Neuronal stem cell (in vitro differentiated cells): ENCODE results near the gene KSR2.
A peak's percentile ranks its signal among the peaks of the same experiment; 100 is the strongest.

Experiments
- DNase-seq: peaks from one replicate; pipeline ENCODE4 v3.0.0-alpha.2; 2013; ENCODE audit warnings: low spot score
- H2AFZ ChIP-seq: one replicate; pipeline ENCODE4 v1.6.1; 2013; ENCODE audit warnings: mild to moderate bottlenecking, low read length, inconsistent platforms
- H2AK5ac ChIP-seq: 2 replicates; pipeline ENCODE4 v1.6.1; 2013; ENCODE audit warnings: low read depth, mild to moderate bottlenecking, inconsistent platforms, low read length, moderate library complexity, mixed read lengths
- H2BK120ac ChIP-seq: 2 replicates; pipeline ENCODE4 v1.6.1; 2013; ENCODE audit warnings: low read depth, mild to moderate bottlenecking, inconsistent platforms, low read length, moderate library complexity, mixed read lengths
- H2BK12ac ChIP-seq: one replicate; pipeline ENCODE4 v1.6.1; 2013; ENCODE audit warnings: low read length, inconsistent platforms
- H2BK15ac ChIP-seq: 2 replicates; pipeline ENCODE4 v1.6.1; 2013; ENCODE audit warnings: mild to moderate bottlenecking, low read length, inconsistent platforms, mixed read lengths
- H2BK5ac ChIP-seq: one replicate; pipeline ENCODE4 v1.6.1; 2013; ENCODE audit warnings: inconsistent platforms, mild to moderate bottlenecking, low read length, moderate library complexity
- H3K14ac ChIP-seq: one replicate; pipeline ENCODE4 v1.6.1; 2013; ENCODE audit warnings: low read length, inconsistent platforms
- H3K18ac ChIP-seq: 2 replicates; pipeline ENCODE4 v1.6.1; 2013; ENCODE audit warnings: low read length, inconsistent platforms
- H3K23ac ChIP-seq: 2 replicates; pipeline ENCODE4 v1.6.1; 2013; ENCODE audit warnings: low read depth, mild to moderate bottlenecking, mixed read lengths, low read length, inconsistent platforms; ENCODE audit not compliant: poor library complexity
- H3K27ac ChIP-seq: replicated peaks from 3 replicates; pipeline ENCODE4 v1.5.1; 2013; ENCODE audit warnings: low read length, inconsistent platforms
- H3K27me3 ChIP-seq, 3 experiments: 2 replicates each; pipeline ENCODE4 v1.6.1; 2013; ENCODE audit warnings: low read length in 3 of 3, mild to moderate bottlenecking in 2 of 3, inconsistent platforms in 1 of 3, low read depth in 1 of 3, mixed read lengths in 1 of 3, moderate library complexity in 1 of 3; ENCODE audit not compliant: control insufficient read depth in 3 of 3, insufficient read depth in 3 of 3
- H3K36me3 ChIP-seq, 2 donors: replicated peaks in 1 of 2; 2 replicates each; pipeline ENCODE4 v1.6.1; 2013; ENCODE audit warnings: low read length in 2 of 2; ENCODE audit not compliant: control insufficient read depth in 2 of 2, insufficient read depth in 2 of 2
- H3K4ac ChIP-seq: 2 replicates; pipeline ENCODE4 v1.6.1; 2013; ENCODE audit warnings: inconsistent platforms, mild to moderate bottlenecking, low read length, moderate library complexity
- H3K4me1 ChIP-seq, 2 donors: 1 replicate in 1 of 2; 2 replicates in 1 of 2; pipeline ENCODE4 v1.6.1; 2013; ENCODE audit warnings: low read length in 2 of 2, low read depth in 1 of 2; ENCODE audit not compliant: control insufficient read depth in 2 of 2, insufficient read depth in 1 of 2
- H3K4me2 ChIP-seq: one replicate; pipeline ENCODE4 v1.6.1; 2013; ENCODE audit warnings: mild to moderate bottlenecking, low read length, inconsistent platforms; ENCODE audit not compliant: insufficient read depth, poor library complexity, severe bottlenecking
- H3K4me3 ChIP-seq, 2 donors: 2 replicates each; pipeline ENCODE4 v1.5.1; 2013; ENCODE audit warnings: low read length in 2 of 2, mild to moderate bottlenecking in 2 of 2, inconsistent platforms in 1 of 2, moderate library complexity in 1 of 2
- H3K79me1 ChIP-seq: one replicate; pipeline ENCODE4 v1.6.1; 2013; ENCODE audit warnings: low read depth, mild to moderate bottlenecking, inconsistent platforms, low read length, moderate library complexity
- H3K9ac ChIP-seq: one replicate; pipeline ENCODE4 v1.6.1; 2013; ENCODE audit warnings: mild to moderate bottlenecking, low read depth, low read length, inconsistent platforms; ENCODE audit not compliant: poor library complexity
- H3K9me3 ChIP-seq, 2 donors: replicated peaks in 1 of 2; 2 replicates each; pipeline versions ENCODE3 to v1.6.1; 2013; ENCODE audit warnings: low read length in 2 of 2, mild to moderate bottlenecking in 2 of 2, inconsistent platforms in 1 of 2, low read depth in 1 of 2, mixed read lengths in 1 of 2, moderate library complexity in 1 of 2; ENCODE audit not compliant: control insufficient read depth in 2 of 2, insufficient read depth in 1 of 2
- H4K8ac ChIP-seq: one replicate; pipeline ENCODE4 v1.6.1; 2013; ENCODE audit warnings: low read depth, mild to moderate bottlenecking, inconsistent platforms, low read length, moderate library complexity
- H4K91ac ChIP-seq: one replicate; pipeline ENCODE4 v1.6.1; 2013; ENCODE audit warnings: low read length, low read depth, mild to moderate bottlenecking, inconsistent platforms; ENCODE audit not compliant: poor library complexity
- WGBS, 2 donors: extraction: QIAGEN DNeasy Blood & Tissue Kit; methylation state at CpG; one replicate each; pipeline ENCODE4 v1.1.7; 2013; ENCODE audit warnings: missing lambda C conversion rate in 2 of 2, mixed read lengths in 1 of 2; ENCODE audit not compliant: insufficient read length in 2 of 2, insufficient replicate concordance in 1 of 2; ENCODE audit errors: extremely low coverage in 2 of 2; 5-methylcytosine and 5-hydroxymethylcytosine counted together

KSR2 gene

DNA sequence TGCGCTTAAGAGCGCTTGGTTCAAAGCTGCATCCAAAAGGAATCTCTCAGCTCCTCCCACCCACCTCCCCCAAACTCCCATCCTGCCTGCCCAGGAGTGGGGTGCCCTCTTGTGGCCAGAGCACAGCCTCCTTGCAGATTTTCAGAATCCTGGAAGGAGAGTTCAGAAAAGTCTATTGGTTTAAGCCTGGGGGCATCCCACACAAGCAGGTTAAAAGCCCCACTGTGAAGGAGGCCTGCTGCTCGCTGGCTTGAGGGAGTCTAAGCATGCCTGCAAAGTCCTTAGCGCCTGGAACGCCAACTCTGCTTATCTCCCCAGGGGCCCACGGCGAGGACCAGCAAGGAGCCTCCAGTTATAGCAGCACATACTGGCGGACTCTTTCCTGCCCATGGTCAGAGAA lies 297.1 kb downstream of the KSR2 start:
- H3K14ac ChIP-seq = no peak overlapping the region
- no peaks in the 10 kb centered on the region for H3K27me3 ChIP-seq
- H3K4ac ChIP-seq = no peak overlapping the region
- no peaks in the 10 kb centered on the region for H3K36me3 ChIP-seq
- no peak overlapping the region for H4K91ac ChIP-seq
- H3K9me3 ChIP-seq = no peaks in the 10 kb centered on the region
- no peak overlapping the region for H2BK5ac ChIP-seq
- no peak overlapping the region for H3K4me3 ChIP-seq
- no peak overlapping the region for H2AFZ ChIP-seq
- no peak overlapping the region for H3K27ac ChIP-seq
- no peaks in the 10 kb centered on the region for H3K79me1 ChIP-seq
- H2BK15ac ChIP-seq = no peak overlapping the region
- peak; percentile 36 for DNase-seq
- H2BK12ac ChIP-seq = no peak overlapping the region
- no peak overlapping the region for H2AK5ac ChIP-seq
- no CpG with 5 or more reads among the region's 8 CpGs for WGBS, 2 donors
- no peak overlapping the region for H2BK120ac ChIP-seq
- no peak overlapping the region for H3K18ac ChIP-seq
- no peak overlapping the region for H3K23ac ChIP-seq
- H4K8ac ChIP-seq = no peak overlapping the region
- H3K4me2 ChIP-seq = no peak overlapping the region
- no peak overlapping the region for H3K9ac ChIP-seq
- H3K4me1 ChIP-seq = no peaks in the 10 kb centered on the region

DNA sequence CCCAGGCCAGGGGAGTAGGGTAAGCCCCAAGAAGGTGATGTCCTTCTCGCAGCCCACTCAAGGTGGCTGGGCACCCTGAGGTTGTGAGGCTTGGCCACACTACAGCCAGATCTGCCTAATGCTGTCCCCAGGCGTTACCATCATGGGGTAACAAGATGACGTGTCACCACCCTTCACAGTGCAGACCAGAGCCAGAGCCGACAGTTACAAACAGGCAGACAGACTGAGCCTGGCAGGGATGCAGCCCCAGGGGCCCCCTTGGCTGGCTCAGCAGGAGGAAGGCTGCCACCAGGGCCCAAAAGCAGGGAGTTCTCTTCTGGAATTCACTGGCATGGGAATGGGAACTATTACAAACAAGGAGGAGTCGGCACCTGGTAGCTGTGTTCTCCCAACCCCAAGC lies 304.6 kb downstream of the KSR2 start:
- Histone ChIP-seq H3K14ac (peak overlapping the region; percentile 21), H2BK12ac (no peak overlapping the region), H3K23ac (peak overlapping the region; percentile 38), H3K4ac (no peak overlapping the region), H3K9me3 (no peaks in the 10 kb centered on the region), H3K18ac (peak overlapping the region; percentile 79), H2AK5ac (peak overlapping the region; percentile 59), H3K4me3 (no peak overlapping the region), H3K9ac (peak overlapping the region; percentile 5), H3K4me1 (no peaks in the 10 kb centered on the region), H4K91ac (no peak overlapping the region), H3K4me2 (no peak overlapping the region), H2BK120ac (no peak overlapping the region), H3K36me3 (no peaks in the 10 kb centered on the region), H2BK15ac (no peak overlapping the region), H2AFZ (no peak overlapping the region), H2BK5ac (no peak overlapping the region), H3K27ac (no peak overlapping the region), H3K27me3 (no peaks in the 10 kb centered on the region), H3K79me1 (no peaks in the 10 kb centered on the region), H4K8ac (no peak overlapping the region)
- DNase-seq = no peak
- WGBS, 2 donors = no CpG with 5 or more reads among the region's 5 CpGs

DNA sequence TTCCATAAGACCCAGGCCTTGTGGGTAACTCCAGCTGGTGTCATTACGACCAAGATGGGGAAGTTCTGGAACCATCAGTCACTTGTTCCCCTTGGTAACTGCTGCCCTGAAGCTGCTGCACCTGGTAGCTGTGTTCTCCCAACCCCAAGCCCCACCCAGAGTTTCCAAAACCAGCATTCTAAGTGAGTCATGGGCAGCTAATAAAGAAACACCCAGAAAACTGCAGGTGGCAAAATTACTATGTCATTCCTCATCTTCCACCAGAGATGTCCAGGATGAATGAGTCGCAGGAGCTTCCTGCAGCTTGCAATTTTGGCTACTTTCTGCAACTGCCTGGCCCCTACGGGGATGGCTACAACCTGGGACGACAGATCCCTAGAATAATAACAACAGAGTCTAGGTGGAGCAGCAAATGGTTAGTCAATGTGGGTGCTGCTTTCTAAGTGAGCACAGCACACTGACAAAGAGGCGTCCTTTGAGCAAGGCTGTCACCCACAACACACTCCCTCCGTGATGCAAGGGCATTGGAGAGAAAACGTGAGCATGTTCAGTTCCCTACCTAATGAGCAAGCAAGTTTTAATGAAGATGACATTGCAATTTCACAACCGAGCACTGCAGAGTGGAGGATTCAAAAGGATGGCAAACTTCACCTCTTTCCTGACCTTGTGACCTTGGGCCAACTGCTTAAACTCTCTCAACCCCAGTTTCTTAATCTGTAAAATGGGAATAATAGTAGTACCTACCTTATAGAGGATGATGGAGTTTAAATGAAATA lies 306.0 kb downstream of the KSR2 start:
- H3K4me1 ChIP-seq = no peaks in the 10 kb centered on the region
- no peak overlapping the region for H2BK120ac ChIP-seq
- no peak overlapping the region for H2BK12ac ChIP-seq
- no peak overlapping the region for H2BK5ac ChIP-seq
- no peak overlapping the region for H3K27ac ChIP-seq
- no peak overlapping the region for H3K9ac ChIP-seq
- H2BK15ac ChIP-seq = no peak overlapping the region
- H3K9me3 ChIP-seq = no peaks in the 10 kb centered on the region
- no peaks in the 10 kb centered on the region for H3K36me3 ChIP-seq
- no peak overlapping the region for H4K91ac ChIP-seq
- no peaks in the 10 kb centered on the region for H3K79me1 ChIP-seq
- H2AK5ac ChIP-seq = no peak overlapping the region
- no peak overlapping the region for H2AFZ ChIP-seq
- H3K4me3 ChIP-seq = no peak overlapping the region
- no peak overlapping the region for H3K4ac ChIP-seq
- no peak overlapping the region for H3K18ac ChIP-seq
- no peak overlapping the region for H4K8ac ChIP-seq
- H3K4me2 ChIP-seq = no peak overlapping the region
- DNase-seq = no peak
- no peaks in the 10 kb centered on the region for H3K27me3 ChIP-seq
- no CpG with 5 or more reads among the region's 8 CpGs for WGBS, 2 donors
- H3K14ac ChIP-seq = no peak overlapping the region
- H3K23ac ChIP-seq = no peak overlapping the region

- DNase-seq = no peak
- Histone ChIP-seq H3K79me1 (no peaks in the 10 kb centered on the region), H3K4ac (no peak overlapping the region), H3K36me3 (no peaks in the 10 kb centered on the region), H2AFZ (no peak overlapping the region), H4K8ac (no peak overlapping the region), H3K9ac (no peak overlapping the region), H2BK12ac (no peak overlapping the region), H3K4me3 (no peak overlapping the region), H3K4me1 (no peaks in the 10 kb centered on the region), H3K23ac (no peak overlapping the region), H2BK120ac (no peak overlapping the region), H3K27ac (no peak overlapping the region), H2BK5ac (no peak overlapping the region), H3K14ac (no peak overlapping the region), H3K27me3 (no peaks in the 10 kb centered on the region), H3K18ac (no peak overlapping the region), H3K9me3 (no peaks in the 10 kb centered on the region), H2BK15ac (no peak overlapping the region), H2AK5ac (no peak overlapping the region), H4K91ac (no peak overlapping the region), H3K4me2 (no peak overlapping the region)
- WGBS, 2 donors = no CpG with 5 or more reads among the region's 6 CpGs
These were observed 306.6 kb downstream of the KSR2 start for GRCh38 chr12:117662220-117662619.
